NCI-H128 (cell line): ENCODE data around the gene NOL4.

Experiments used
- DNase-seq: peaks from one replicate; lab custom pipeline; 2025; ENCODE audit not compliant: unreplicated experiment; lab: John Stamatoyannopoulos, UW

NOL4 gene

GRCh38 chr18:34194239-34194638 lies 30.5 kb downstream of the NOL4 start:
- DNase-seq, result no peak

DNA sequence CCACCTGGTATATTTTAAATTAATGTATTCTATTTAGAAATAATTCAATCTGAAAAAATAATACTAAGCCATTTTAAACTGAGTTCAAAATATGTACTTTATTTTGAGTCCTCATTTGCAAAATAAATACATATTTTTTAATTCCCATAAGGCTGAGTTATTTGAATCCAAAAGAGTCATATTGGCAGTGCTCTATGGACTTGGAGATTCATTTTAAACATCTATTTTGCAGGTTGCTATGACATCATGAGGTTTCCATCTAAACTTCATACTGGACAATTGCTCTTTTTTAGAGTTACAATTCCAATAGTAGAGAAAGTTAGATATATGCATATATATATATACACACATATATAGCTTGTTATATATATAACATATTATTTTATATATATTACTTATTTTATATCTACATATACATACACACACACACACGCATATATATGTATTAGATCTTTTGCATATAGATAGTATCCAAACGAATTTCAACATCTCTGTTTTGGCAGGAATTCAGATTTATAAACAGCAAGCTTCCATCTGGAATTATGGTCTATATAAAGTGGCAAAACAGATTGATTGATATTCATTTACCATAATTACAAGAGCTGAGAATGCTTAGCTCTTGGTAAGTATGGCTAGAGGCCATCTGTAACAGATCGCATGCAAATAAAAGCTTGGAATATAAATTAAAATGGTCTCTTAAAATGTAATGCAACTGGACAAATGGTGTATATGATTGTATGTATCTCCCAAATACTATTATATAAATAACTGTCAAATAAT lies 34.9 kb downstream of the NOL4 start:
- DNase-seq, result no peak
